ENCODE measurements around the gene SLC25A47.
A peak's percentile ranks its signal among the peaks of the same experiment; 100 is the strongest.
"Not testable (repeated sequence)": the region's sequence is repeated elsewhere in the genome, so short reads cannot be mapped to it uniquely, and the experiment has no call there.

SLC25A47 gene

DNA sequence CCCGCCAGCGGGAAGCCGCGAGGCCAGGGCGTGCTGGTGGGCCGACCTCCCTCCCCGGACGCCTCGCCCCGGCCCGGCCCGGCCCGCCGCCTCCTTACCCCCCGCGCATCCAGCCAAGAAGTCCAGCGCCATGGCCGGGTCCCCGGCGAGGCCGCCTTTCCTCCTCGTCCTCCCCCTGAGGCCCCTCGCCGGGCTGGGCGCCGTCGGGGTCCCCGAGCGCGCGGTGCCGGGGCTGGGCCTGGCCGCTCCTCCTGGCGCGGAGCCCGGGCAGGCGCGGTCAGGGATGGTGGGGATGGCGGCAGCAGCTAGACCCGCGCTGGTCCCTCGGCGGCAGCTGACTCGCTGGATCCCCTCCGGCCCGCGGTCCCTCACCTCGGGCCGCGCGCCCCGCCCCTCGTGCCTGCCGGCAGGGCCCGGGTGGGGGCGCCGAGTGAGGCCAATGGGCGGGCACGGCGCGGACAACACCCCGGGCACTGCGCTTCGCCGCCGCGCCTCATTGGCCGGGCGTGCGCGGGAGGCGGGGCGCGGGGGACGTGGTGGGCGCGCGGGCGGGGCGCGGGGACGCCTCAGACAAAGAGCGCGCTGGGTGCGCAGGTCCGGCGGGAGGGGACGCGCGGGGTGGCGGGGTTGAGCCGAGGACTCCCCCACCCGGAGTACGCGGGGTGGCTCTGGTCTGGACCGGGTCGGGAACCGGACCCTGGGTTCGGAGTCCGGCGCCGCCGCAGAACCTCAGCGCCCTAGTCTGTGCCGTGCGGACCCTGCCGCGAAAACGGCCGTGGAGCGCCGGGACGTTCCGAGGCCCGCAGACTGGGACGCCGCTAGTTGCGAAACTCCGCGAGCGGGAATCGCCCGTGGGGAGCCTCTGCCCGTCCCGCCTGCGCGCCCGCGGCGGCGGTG, 16.8 kb upstream of the SLC25A47 start, which contains the start of gene SLC25A29:
Gene SLC25A29 (minus strand): TSS at position 344 of the 897 bp plus-strand sequence. CDS start 212 bp downstream, at position 132.
- H4K8ac ChIP-seq (ENCODE audit: low read depth, low read length), result peak within 1 kb of the TSS; percentile 93
- peak within 1 kb of the TSS; percentile 82 for H4K12ac ChIP-seq (ENCODE audit: low read depth, low read length)
- WGBS (ENCODE audit: extremely low coverage, insufficient coverage, insufficient read length), result no CpG with 5 or more reads among the region's 131 CpGs

GRCh38 chr14:100306998-100307765, 16.0 kb upstream of the SLC25A47 start:
- peak overlapping the region; percentile 12 for H2BK12ac ChIP-seq (ENCODE audit: low read length)

More for the DNA sequence above, 16.8 kb upstream of the SLC25A47 start, which contains the start of gene SLC25A29:
- Histone ChIP-seq H2BK5ac (ENCODE audit: low read depth, low read length, poor library complexity) (peak within 1 kb of the TSS; percentile 86), H3K4ac (ENCODE audit: low read depth, low read length) (peak within 1 kb of the TSS; percentile 90), H3K4me1 (ENCODE audit: control insufficient read depth in 1 of 2, insufficient read depth in 2 of 2, low read length in 2 of 2) (peaks cover 16 to 19% of the 10 kb centered on the region in 2 experiments), H2AFZ (ENCODE audit: insufficient read depth, low read length, poor library complexity) (peak within 1 kb of the TSS; percentile 94), H3K27me3 (ENCODE audit: insufficient read depth, low read length) (no peaks in the 10 kb centered on the region), H3K23ac (ENCODE audit: low read length) (no peak within 1 kb of the TSS), H3K9me3 (ENCODE audit: insufficient read depth, low read depth, low read length) (no peaks in the 10 kb centered on the region), H3K4me3 (ENCODE audit: low read depth, low read length) (peak within 1 kb of the TSS; percentile 89), H2BK12ac (ENCODE audit: low read length) (peak within 1 kb of the TSS; percentile 68), H3K79me2 (ENCODE audit: control insufficient read depth, insufficient read depth, low read length, poor library complexity) (peaks cover 12% of the 10 kb centered on the region), H3K4me2 (ENCODE audit: low read length) (peak within 1 kb of the TSS; percentile 89), H3K27ac (ENCODE audit: low read depth, low read length) (peak within 1 kb of the TSS; percentile 67), H3K14ac (ENCODE audit: low read length) (peak within 1 kb of the TSS; percentile 92), H2AK5ac (ENCODE audit: low read length) (peak within 1 kb of the TSS; percentile 52), H3K79me1 (ENCODE audit: low read length) (peaks cover 13% of the 10 kb centered on the region), H3K36me3 (ENCODE audit: control insufficient read depth in 1 of 2, insufficient read depth in 2 of 2, low read length in 2 of 2) (no peaks in the 10 kb centered on the region), H3K9ac (ENCODE audit: low read length) (peak within 1 kb of the TSS; percentile 90), H3K18ac (ENCODE audit: low read length) (peak within 1 kb of the TSS; percentile 97), H2BK120ac (ENCODE audit: insufficient read depth, low read length, poor library complexity) (peak within 1 kb of the TSS; percentile 91), H4K91ac (ENCODE audit: low read depth, low read length) (peak within 1 kb of the TSS; percentile 95)
- peak; percentile 67 to 74 for DNase-seq

GRCh38 chr14:100307766-100308426, 15.2 kb upstream of the SLC25A47 start:
- Histone ChIP-seq H2BK5ac (ENCODE audit: low read depth, low read length, poor library complexity) (no peak overlapping the region), H3K9ac (ENCODE audit: low read length) (no peak overlapping the region), H3K4me1 (ENCODE audit: control insufficient read depth in 1 of 2, insufficient read depth in 2 of 2, low read length in 2 of 2) (peaks cover 18 to 19% of the 10 kb centered on the region in 2 experiments), H3K4me2 (ENCODE audit: low read length) (peak overlapping the region; percentile 89), H2BK120ac (ENCODE audit: insufficient read depth, low read length, poor library complexity) (no peak overlapping the region), H3K23ac (ENCODE audit: low read length) (no peak overlapping the region), H3K27ac (ENCODE audit: low read depth, low read length) (no peak overlapping the region), H4K8ac (ENCODE audit: low read depth, low read length) (no peak overlapping the region), H3K79me2 (ENCODE audit: control insufficient read depth, insufficient read depth, low read length, poor library complexity) (peaks cover 12% of the 10 kb centered on the region), H3K14ac (ENCODE audit: low read length) (no peak overlapping the region), H3K79me1 (ENCODE audit: low read length) (peaks cover 13% of the 10 kb centered on the region), H2AFZ (ENCODE audit: insufficient read depth, low read length, poor library complexity) (no peak overlapping the region), H3K4me3 (ENCODE audit: low read depth, low read length) (no peak overlapping the region), H3K9me3 (ENCODE audit: insufficient read depth, low read depth, low read length) (no peaks in the 10 kb centered on the region), H3K18ac (ENCODE audit: low read length) (no peak overlapping the region), H3K27me3 (ENCODE audit: insufficient read depth, low read length) (no peaks in the 10 kb centered on the region), H4K91ac (ENCODE audit: low read depth, low read length) (no peak overlapping the region), H2AK5ac (ENCODE audit: low read length) (no peak overlapping the region), H3K4ac (ENCODE audit: low read depth, low read length) (no peak overlapping the region), H4K12ac (ENCODE audit: low read depth, low read length) (no peak overlapping the region), H3K36me3 (ENCODE audit: control insufficient read depth in 1 of 2, insufficient read depth in 2 of 2, low read length in 2 of 2) (no peaks in the 10 kb centered on the region), H2BK12ac (ENCODE audit: low read length) (no peak overlapping the region)
- WGBS (ENCODE audit: extremely low coverage, insufficient coverage, insufficient read length), result no CpG with 5 or more reads among the region's 5 CpGs
- peak; percentile 60 to 86 for DNase-seq

More at GRCh38 chr14:100306998-100307765, 16.0 kb upstream of the SLC25A47 start:
- no peaks in the 10 kb centered on the region for H3K9me3 ChIP-seq (ENCODE audit: insufficient read depth, low read depth, low read length)
- peaks cover 12% of the 10 kb centered on the region for H3K79me2 ChIP-seq (ENCODE audit: control insufficient read depth, insufficient read depth, low read length, poor library complexity)
- no peaks in the 10 kb centered on the region for H3K27me3 ChIP-seq (ENCODE audit: insufficient read depth, low read length)
- peak overlapping the region; percentile 94 for H2AFZ ChIP-seq (ENCODE audit: insufficient read depth, low read length, poor library complexity)
- H3K36me3 ChIP-seq (ENCODE audit: control insufficient read depth in 1 of 2, insufficient read depth in 2 of 2, low read length in 2 of 2), result no peaks in the 10 kb centered on the region
- H3K14ac ChIP-seq (ENCODE audit: low read length), result peak overlapping the region; percentile 92
- H2BK120ac ChIP-seq (ENCODE audit: insufficient read depth, low read length, poor library complexity), result peak overlapping the region; percentile 91
- H3K18ac ChIP-seq (ENCODE audit: low read length), result peak overlapping the region; percentile 97
- H3K27ac ChIP-seq (ENCODE audit: low read depth, low read length), result peak overlapping the region; percentile 67
- peak overlapping the region; percentile 90 for H3K9ac ChIP-seq (ENCODE audit: low read length)
- H2BK5ac ChIP-seq (ENCODE audit: low read depth, low read length, poor library complexity), result peak overlapping the region; percentile 86
- peak overlapping the region; percentile 95 for H4K91ac ChIP-seq (ENCODE audit: low read depth, low read length)
- H3K4me2 ChIP-seq (ENCODE audit: low read length), result peak overlapping the region; percentile 89
- H4K8ac ChIP-seq (ENCODE audit: low read depth, low read length), result peak overlapping the region; percentile 93
- H4K12ac ChIP-seq (ENCODE audit: low read depth, low read length), result peak overlapping the region; percentile 82
- peaks cover 13% of the 10 kb centered on the region for H3K79me1 ChIP-seq (ENCODE audit: low read length)
- peak; percentile 10 to 44 for DNase-seq
- no CpG with 5 or more reads among the region's 49 CpGs for WGBS (ENCODE audit: extremely low coverage, insufficient coverage, insufficient read length)
- H2AK5ac ChIP-seq (ENCODE audit: low read length), result peak overlapping the region; percentile 52
- peaks cover 16 to 19% of the 10 kb centered on the region in 2 experiments for H3K4me1 ChIP-seq (ENCODE audit: control insufficient read depth in 1 of 2, insufficient read depth in 2 of 2, low read length in 2 of 2)
- H3K4me3 ChIP-seq (ENCODE audit: low read depth, low read length), result peak overlapping the region; percentile 88
- H3K23ac ChIP-seq (ENCODE audit: low read length), result no peak overlapping the region
- H3K4ac ChIP-seq (ENCODE audit: low read depth, low read length), result peak overlapping the region; percentile 90

DNA sequence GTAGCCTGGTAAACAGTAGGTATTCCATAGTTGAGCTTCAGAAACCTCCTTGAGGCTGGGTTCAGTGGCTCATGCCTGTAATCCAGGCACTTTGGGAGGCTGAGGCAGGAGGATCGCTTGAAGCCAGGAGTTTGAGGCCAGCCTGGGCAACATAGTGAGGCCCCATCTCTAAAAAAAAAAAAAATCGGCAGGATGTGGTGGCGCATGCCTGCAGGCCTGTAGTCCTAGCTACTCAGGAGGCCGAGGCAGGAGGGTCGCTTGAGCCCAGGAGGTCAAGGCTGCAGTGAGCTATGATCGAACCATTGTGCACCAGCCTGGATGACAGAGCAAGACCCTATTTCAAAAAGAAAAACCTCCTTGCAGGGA, 14.7 kb upstream of the SLC25A47 start:
- H3K27ac ChIP-seq (ENCODE audit: low read depth, low read length); H3K14ac ChIP-seq (ENCODE audit: low read length); H2BK120ac ChIP-seq (ENCODE audit: insufficient read depth, low read length, poor library complexity); H3K4me3 ChIP-seq (ENCODE audit: low read depth, low read length); H3K9me3 ChIP-seq (ENCODE audit: insufficient read depth, low read depth, low read length); H2BK5ac ChIP-seq (ENCODE audit: low read depth, low read length, poor library complexity); H3K27me3 ChIP-seq (ENCODE audit: insufficient read depth, low read length); H4K12ac ChIP-seq (ENCODE audit: low read depth, low read length); H3K18ac ChIP-seq (ENCODE audit: low read length); H2AK5ac ChIP-seq (ENCODE audit: low read length); H3K4me2 ChIP-seq (ENCODE audit: low read length); H4K91ac ChIP-seq (ENCODE audit: low read depth, low read length); H3K4ac ChIP-seq (ENCODE audit: low read depth, low read length); H3K9ac ChIP-seq (ENCODE audit: low read length); H2AFZ ChIP-seq (ENCODE audit: insufficient read depth, low read length, poor library complexity); H3K36me3 ChIP-seq (ENCODE audit: control insufficient read depth in 1 of 2, insufficient read depth in 2 of 2, low read length in 2 of 2); H3K23ac ChIP-seq (ENCODE audit: low read length); H4K8ac ChIP-seq (ENCODE audit: low read depth, low read length); DNase-seq; H2BK12ac ChIP-seq (ENCODE audit: low read length): not testable (repeated sequence)
- WGBS (ENCODE audit: extremely low coverage, insufficient coverage, insufficient read length), result no CpG with 5 or more reads among the region's 6 CpGs
- Histone ChIP-seq H3K4me1 (ENCODE audit: control insufficient read depth in 1 of 2, insufficient read depth in 2 of 2, low read length in 2 of 2) (peaks cover 18 to 19% of the 10 kb centered on the region in 2 experiments), H3K79me2 (ENCODE audit: control insufficient read depth, insufficient read depth, low read length, poor library complexity) (peaks cover 12% of the 10 kb centered on the region), H3K79me1 (ENCODE audit: low read length) (peaks cover 13% of the 10 kb centered on the region)

All from trophoblast cell (in vitro differentiated cells and primary cell).